NCI-H1105 (cell line): ENCODE results near the gene CLDN4.

Source experiments
- DNase-seq: peaks from one replicate; lab custom pipeline; 2025; lab: John Stamatoyannopoulos, UW

Gene CLDN4

GRCh38 chr7:73876361-73876760 lies 45.6 kb downstream of the CLDN4 start:
- DNase-seq: no peak

- no peak for DNase-seq
Measured at GRCh38 chr7:73876973-73877372, 46.2 kb downstream of the CLDN4 start.

- DNase-seq: no peak
Measured at GRCh38 chr7:73879977-73880681, 49.3 kb downstream of the CLDN4 start.

- no peak for DNase-seq
Measured at GRCh38 chr7:73880755-73881328, 50.0 kb downstream of the CLDN4 start.

- no peak for DNase-seq
Measured at GRCh38 chr7:73881352-73882046, 50.7 kb downstream of the CLDN4 start.

GRCh38 chr7:73882047-73882402 lies 51.2 kb downstream of the CLDN4 start:
- DNase-seq: no peak
